GM12864 (cell line): ENCODE data around the gene MAST2.
A peak's percentile ranks its signal among the peaks of the same experiment; 100 is the strongest.
"Not testable (repeated sequence)": the region's sequence is repeated elsewhere in the genome, so short reads cannot be mapped to it uniquely, and the experiment has no call there.

Experiments
- DNase-seq: peaks from one replicate; pipeline ENCODE4 v3.0.0-alpha.2; 2011; ENCODE audit warnings: low read depth
- H3K4me3 ChIP-seq: 2 replicates; pipeline ENCODE4 v1.5.1; 2011; ENCODE audit warnings: mild to moderate bottlenecking, low read depth, low read length, control low read depth
- CTCF ChIP-seq: IDR thresholded peaks from 2 replicates; pipeline ENCODE4 v1.5.1; 2011; ENCODE audit warnings: low read depth, mild to moderate bottlenecking, moderate library complexity, low read length, control low read depth, inconsistent platforms; ENCODE audit errors: missing control alignments

The MAST2 gene

DNA sequence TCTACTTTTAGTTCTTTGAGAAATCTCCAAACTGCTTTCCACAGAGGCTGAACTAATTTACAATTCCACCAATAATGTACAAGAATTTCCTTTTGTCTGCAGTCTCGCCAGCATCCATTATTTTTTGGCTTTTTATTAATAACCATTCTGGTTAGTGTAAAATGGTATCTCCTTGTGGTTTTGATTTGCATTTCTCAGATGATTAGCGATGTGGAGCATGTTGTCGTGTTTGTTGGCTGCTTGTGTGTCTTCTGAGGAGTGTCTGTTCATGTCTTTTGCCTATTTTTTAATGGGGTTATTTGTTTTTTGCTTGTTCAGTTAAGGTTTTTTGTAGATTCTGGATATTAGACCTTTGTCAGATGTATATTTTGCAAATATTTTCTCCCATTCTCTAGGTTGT is 131.5 kb downstream of the MAST2 start:
- no peak for TF ChIP-seq CTCF
- H3K4me3 ChIP-seq = no peak overlapping the region
- DNase-seq = peak; percentile 16

DNA sequence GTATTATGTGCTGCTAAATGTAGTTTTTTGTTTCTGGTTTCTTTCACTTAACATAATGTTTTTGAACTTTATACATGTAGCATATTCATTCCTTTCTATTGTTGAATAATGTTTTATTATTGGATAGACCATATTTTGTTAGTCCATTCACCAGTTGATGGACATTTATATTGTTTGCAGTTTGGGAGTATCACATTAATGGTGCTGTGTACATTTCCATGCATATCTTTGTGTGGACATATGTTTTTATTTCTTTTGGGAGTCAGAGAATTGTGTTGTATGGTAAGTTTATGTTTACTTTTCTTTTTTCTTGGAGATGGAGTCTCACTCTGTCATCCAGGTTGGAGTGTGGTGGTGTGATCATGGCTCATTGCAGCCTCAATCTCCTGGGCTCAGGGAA is 134.6 kb downstream of the MAST2 start:
- no peak overlapping the region for H3K4me3 ChIP-seq
- TF ChIP-seq CTCF = no peak
- no peak for DNase-seq

DNA sequence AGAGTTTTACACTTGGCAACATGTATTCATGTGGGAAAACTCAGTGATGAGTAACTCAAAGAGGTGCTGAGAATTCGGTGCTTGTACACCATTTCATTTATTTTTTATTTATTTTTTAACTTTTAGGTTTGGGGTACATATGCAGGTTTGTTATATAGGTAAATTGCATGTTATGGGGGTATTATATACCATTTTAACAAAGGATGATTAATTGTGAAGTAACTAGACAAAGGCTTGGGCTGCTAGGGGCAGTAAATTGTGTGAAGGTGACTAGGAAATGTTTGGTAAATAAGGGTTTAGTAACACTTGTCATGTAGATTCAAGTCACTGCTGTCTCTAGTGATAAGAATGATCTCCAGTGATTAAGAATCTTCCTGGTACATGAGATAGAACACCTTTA is 139.0 kb downstream of the MAST2 start:
- no peak overlapping the region for H3K4me3 ChIP-seq
- no peak for DNase-seq
- no peak for TF ChIP-seq CTCF

GRCh38 chr1:45943185-45943584 is 139.8 kb downstream of the MAST2 start:
- no peak for TF ChIP-seq CTCF
- H3K4me3 ChIP-seq = no peak overlapping the region
- DNase-seq = no peak

DNA sequence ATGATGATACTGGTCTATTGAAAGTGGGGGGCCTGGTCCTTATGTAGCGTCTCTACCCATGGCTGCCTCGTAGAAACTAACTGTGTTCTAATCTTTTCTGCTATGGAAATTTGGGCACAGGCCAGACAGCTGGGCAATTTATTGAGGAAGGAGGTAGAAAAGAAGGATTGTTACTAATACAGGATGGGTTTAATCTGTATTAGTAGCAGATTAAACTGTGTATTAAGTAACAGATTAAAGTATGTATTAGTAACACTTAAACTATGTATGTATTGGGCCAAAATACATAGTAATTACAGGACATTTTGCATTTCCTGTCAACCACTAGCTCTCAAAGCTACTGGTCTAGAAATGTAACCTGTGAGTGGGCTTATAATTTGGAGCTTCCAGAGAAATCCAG is 142.0 kb downstream of the MAST2 start:
- DNase-seq = no peak
- TF ChIP-seq CTCF = no peak
- no peak overlapping the region for H3K4me3 ChIP-seq

DNA sequence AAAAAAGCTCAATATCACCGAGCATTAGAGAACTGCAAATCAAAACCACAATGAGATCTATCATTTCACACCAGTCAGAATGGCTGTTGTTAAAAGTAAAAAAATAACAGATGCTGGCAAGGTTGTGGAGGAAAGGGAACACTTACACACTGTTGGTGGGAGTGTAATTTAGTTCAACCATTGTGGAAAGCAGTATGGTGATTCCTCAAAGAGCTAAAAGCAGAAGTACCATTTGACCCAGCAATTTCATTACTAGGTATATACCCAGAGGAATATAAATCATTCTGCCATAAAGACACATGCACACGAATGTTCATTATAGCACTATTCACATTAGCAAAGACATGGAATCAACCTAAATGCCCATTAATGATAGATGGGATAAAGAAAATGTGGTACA is 146.1 kb downstream of the MAST2 start:
- not testable (repeated sequence) for DNase-seq, H3K4me3 ChIP-seq

- DNase-seq = no peak
- no peak for TF ChIP-seq CTCF
- no peak overlapping the region for H3K4me3 ChIP-seq
These were observed 148.7 kb downstream of the MAST2 start for GRCh38 chr1:45952072-45952471.
